Osteocyte (in vitro differentiated cells): ENCODE measurements around the gene PLA2G2F. TPM values are rescaled to one million over a fixed set of nuclear protein-coding genes. Genes with fewer than 3 reads are reported as not detected.

ENCODE experiments used
- DNase-seq: peaks from one replicate; pipeline ENCODE4 v3.0.0; 2021; ENCODE audit warnings: mixed read lengths; ENCODE audit not compliant: unreplicated experiment; ENCODE audit errors: extremely low spot score
- H3K27ac Mint-ChIP-seq: one replicate; pipeline ENCODE4 v1.8.0; 2021; ENCODE audit warnings: mild to moderate bottlenecking, mixed read lengths; ENCODE audit not compliant: unreplicated experiment
- H3K27me3 Mint-ChIP-seq: one replicate; pipeline ENCODE4 v1.8.0; 2021; ENCODE audit warnings: mixed read lengths; ENCODE audit not compliant: unreplicated experiment
- H3K36me3 Mint-ChIP-seq: one replicate; pipeline ENCODE4 v1.8.0; 2021; ENCODE audit warnings: mixed read lengths; ENCODE audit not compliant: unreplicated experiment
- H3K4me1 Mint-ChIP-seq: one replicate; pipeline ENCODE4 v1.8.0; 2021; ENCODE audit warnings: mixed read lengths; ENCODE audit not compliant: unreplicated experiment
- H3K4me3 Mint-ChIP-seq: one replicate; pipeline ENCODE4 v1.8.0; 2021; ENCODE audit warnings: mild to moderate bottlenecking, moderate library complexity, mixed read lengths; ENCODE audit not compliant: unreplicated experiment
- H3K9me3 Mint-ChIP-seq: one replicate; pipeline ENCODE4 v1.8.0; 2021; ENCODE audit warnings: mixed read lengths; ENCODE audit not compliant: unreplicated experiment
- CTCF ChIP-seq: fragments of 200-600 bp; sonication (generic); IDR thresholded peaks from 2 replicates; pipeline ENCODE4 v1.5.0; 2021; ENCODE audit warnings: antibody characterized with exemption, mild to moderate bottlenecking, moderate library complexity
- total RNA-seq: library from RNA; stranded (reverse); gene quantifications from 2 replicates; pipeline ENCODE4 v1.2.1, GENCODE V29; 2021

The PLA2G2F gene
- total RNA-seq, 1 donor from 2014 or later = not detected

DNA sequence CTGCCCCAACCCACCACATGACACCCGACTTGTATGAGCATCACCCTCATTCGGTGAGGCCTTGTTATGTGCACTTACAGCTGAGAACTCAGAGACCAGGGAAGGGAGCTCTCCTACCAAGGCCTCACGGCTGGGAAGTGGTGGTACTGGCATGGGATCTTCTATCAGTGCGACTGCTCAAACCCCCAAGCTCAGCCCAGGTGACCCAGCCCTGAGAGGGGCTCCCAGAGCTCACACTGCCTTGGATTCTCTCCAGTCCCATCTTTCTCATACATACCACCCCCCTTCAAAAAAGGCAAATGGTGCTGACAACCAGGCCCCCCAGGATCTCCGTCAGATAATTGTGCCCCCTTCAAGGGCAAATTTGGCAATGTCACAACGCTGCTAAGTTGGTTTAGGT is 777 bp upstream of the PLA2G2F start:
- no peaks in the 10 kb centered on the region for H3K36me3 Mint-ChIP-seq
- no peak overlapping the region for H3K4me3 Mint-ChIP-seq
- DNase-seq = no peak
- TF ChIP-seq CTCF = no peak
- no peaks in the 10 kb centered on the region for H3K4me1 Mint-ChIP-seq
- H3K27me3 Mint-ChIP-seq = peaks cover 2% of the 10 kb centered on the region
- H3K9me3 Mint-ChIP-seq = no peaks in the 10 kb centered on the region
- H3K27ac Mint-ChIP-seq = no peak overlapping the region

GRCh38 chr1:20139776-20140612 is 871 bp downstream of the PLA2G2F start:
- no peak overlapping the region for H3K27ac Mint-ChIP-seq
- peaks cover 4% of the 10 kb centered on the region for H3K27me3 Mint-ChIP-seq
- DNase-seq = no peak
- H3K9me3 Mint-ChIP-seq = no peaks in the 10 kb centered on the region
- no peak for TF ChIP-seq CTCF
- H3K36me3 Mint-ChIP-seq = no peaks in the 10 kb centered on the region
- no peak overlapping the region for H3K4me3 Mint-ChIP-seq
- H3K4me1 Mint-ChIP-seq = no peaks in the 10 kb centered on the region

DNA sequence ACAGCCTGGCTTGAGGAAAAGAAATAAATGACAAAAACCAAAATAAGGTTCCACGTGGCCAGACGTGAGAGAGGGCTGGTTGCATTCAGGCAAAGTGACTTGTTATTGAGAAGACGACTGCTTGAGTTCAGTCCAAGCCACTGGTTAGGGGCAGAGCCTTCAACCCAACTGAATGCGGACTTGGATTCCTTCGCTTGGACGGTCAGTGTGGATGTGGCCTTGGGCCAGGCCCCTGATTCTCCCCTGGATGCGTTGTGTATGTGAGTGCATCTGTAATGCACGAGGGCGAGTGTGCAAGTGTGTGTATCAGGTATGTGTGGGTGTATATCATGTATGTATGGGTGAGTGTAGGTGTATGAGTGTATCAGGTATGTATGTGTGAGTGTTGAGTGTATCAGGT is 1.9 kb downstream of the PLA2G2F start:
- no peak overlapping the region for H3K4me3 Mint-ChIP-seq
- H3K9me3 Mint-ChIP-seq = no peaks in the 10 kb centered on the region
- peaks cover 4% of the 10 kb centered on the region for H3K27me3 Mint-ChIP-seq
- TF ChIP-seq CTCF = no peak
- no peaks in the 10 kb centered on the region for H3K36me3 Mint-ChIP-seq
- no peak for DNase-seq
- H3K4me1 Mint-ChIP-seq = no peaks in the 10 kb centered on the region
- H3K27ac Mint-ChIP-seq = no peak overlapping the region

- no peaks in the 10 kb centered on the region for H3K4me1 Mint-ChIP-seq
- no peak for DNase-seq
- no peaks in the 10 kb centered on the region for H3K36me3 Mint-ChIP-seq
- H3K9me3 Mint-ChIP-seq = no peaks in the 10 kb centered on the region
- H3K4me3 Mint-ChIP-seq = no peak overlapping the region
- no peak overlapping the region for H3K27ac Mint-ChIP-seq
- peaks cover 4% of the 10 kb centered on the region for H3K27me3 Mint-ChIP-seq
- TF ChIP-seq CTCF = no peak
Measured at GRCh38 chr1:20141466-20141865, 2.3 kb downstream of the PLA2G2F start.

GRCh38 chr1:20142001-20142710 is 3.0 kb downstream of the PLA2G2F start:
- H3K27me3 Mint-ChIP-seq = peaks cover 4% of the 10 kb centered on the region
- H3K36me3 Mint-ChIP-seq = no peaks in the 10 kb centered on the region
- H3K4me3 Mint-ChIP-seq = no peak overlapping the region
- H3K9me3 Mint-ChIP-seq = no peaks in the 10 kb centered on the region
- H3K4me1 Mint-ChIP-seq = no peaks in the 10 kb centered on the region
- DNase-seq = no peak
- no peak for TF ChIP-seq CTCF
- no peak overlapping the region for H3K27ac Mint-ChIP-seq
